NB4 (cell line): ENCODE data around the gene TENM4.

Source experiments
- CTCF ChIP-seq: IDR thresholded peaks from one replicate; pipeline ENCODE4 v1.5.1; 2012; ENCODE audit warnings: low read depth, low read length
- MAX ChIP-seq: IDR thresholded peaks from 2 replicates; pipeline ENCODE4 v1.6.1; 2011; ENCODE audit warnings: low read depth, low read length
- MYC ChIP-seq: IDR thresholded peaks from 2 replicates; pipeline ENCODE4 v1.6.1; 2011; ENCODE audit warnings: low read depth, low read length
- POLR2A ChIP-seq: IDR thresholded peaks from 2 replicates; pipeline ENCODE4 v1.6.1; 2011; ENCODE audit warnings: mild to moderate bottlenecking; ENCODE audit not compliant: insufficient read length; ENCODE audit errors: extremely low read depth

- no peak for TF ChIP-seq CTCF
- TF ChIP-seq MYC, result no peak
- TF ChIP-seq POLR2A, result no peak
- no peak for TF ChIP-seq MAX
Measured at GRCh38 chr11:78649361-78650215, 791.2 kb downstream of the TENM4 start.
